Adipocyte (in vitro differentiated cells): Measurements from ENCODE around the gene SLC9A7.
"Not testable (repeated sequence)": the region's sequence is repeated elsewhere in the genome, so short reads cannot be mapped to it uniquely, and the experiment has no call there.

ENCODE experiments used
- DNase-seq: peaks from one replicate; pipeline ENCODE4 v3.0.0-alpha.2; 2015; ENCODE audit warnings: low read depth
- H3K27me3 ChIP-seq: replicated peaks from 2 replicates; pipeline ENCODE4 v1.7.0; 2013; ENCODE audit warnings: mild to moderate bottlenecking, low read length, moderate library complexity; ENCODE audit not compliant: control insufficient read depth, insufficient read depth
- H3K36me3 ChIP-seq: 2 replicates; pipeline ENCODE4 v1.7.0; 2013; ENCODE audit warnings: low read length, mild to moderate bottlenecking, moderate library complexity; ENCODE audit not compliant: control insufficient read depth, insufficient read depth, severe bottlenecking
- H3K4me1 ChIP-seq: 2 replicates; pipeline ENCODE4 v1.7.0; 2013; ENCODE audit warnings: mild to moderate bottlenecking, low read length, moderate library complexity; ENCODE audit not compliant: control insufficient read depth, insufficient read depth
- H3K4me3 ChIP-seq: 2 replicates; pipeline ENCODE4 v1.7.0; 2013; ENCODE audit warnings: mild to moderate bottlenecking, low read length, moderate library complexity
- H3K9ac ChIP-seq: 2 replicates; pipeline ENCODE4 v1.7.0; 2013; ENCODE audit warnings: mild to moderate bottlenecking, low read length, moderate library complexity
- H3K9me3 ChIP-seq: 2 replicates; pipeline ENCODE4 v1.7.0; 2013; ENCODE audit warnings: mild to moderate bottlenecking, low read length, moderate library complexity; ENCODE audit not compliant: control insufficient read depth

The SLC9A7 gene

GRCh38 chrX:46758956-46759644 lies at the start of gene SLC9A7:
TSS of gene SLC9A7 (minus strand) at chrX:46759118. CDS start at chrX:46759029, 89 bp downstream.
- peak; percentile 79 for DNase-seq
- peaks cover 7% of the 10 kb centered on the region for H3K9me3 ChIP-seq
- H3K4me1 ChIP-seq = peaks cover 3% of the 10 kb centered on the region

GRCh38 chrX:46805270-46805669 lies 46.4 kb upstream of the SLC9A7 start:
- DNase-seq = no peak
- no peaks in the 10 kb centered on the region for H3K9me3 ChIP-seq
- H3K36me3 ChIP-seq = no peaks in the 10 kb centered on the region
- no peak overlapping the region for H3K9ac ChIP-seq
- H3K27me3 ChIP-seq = peaks cover 4% of the 10 kb centered on the region
- H3K4me3 ChIP-seq = no peak overlapping the region
- H3K4me1 ChIP-seq = no peaks in the 10 kb centered on the region

More at GRCh38 chrX:46758956-46759644, at the start of gene SLC9A7:
- Histone ChIP-seq H3K9ac (peak within 1 kb of the TSS; percentile 44), H3K36me3 (no peaks in the 10 kb centered on the region), H3K4me3 (peak within 1 kb of the TSS; percentile 78), H3K27me3 (no peaks in the 10 kb centered on the region)

- Histone ChIP-seq H3K36me3 (no peaks in the 10 kb centered on the region), H3K4me1 (no peaks in the 10 kb centered on the region)
These were observed 44.2 kb upstream of the SLC9A7 start for GRCh38 chrX:46803140-46803539.

GRCh38 chrX:46796574-46797191 lies 37.8 kb upstream of the SLC9A7 start:
- Histone ChIP-seq H3K27me3 (peaks cover 3% of the 10 kb centered on the region), H3K36me3 (no peaks in the 10 kb centered on the region), H3K9ac (no peak overlapping the region), H3K9me3 (no peaks in the 10 kb centered on the region), H3K4me1 (peaks cover 6% of the 10 kb centered on the region), H3K4me3 (no peak overlapping the region)
- peak; percentile 80 for DNase-seq

More at GRCh38 chrX:46803140-46803539, 44.2 kb upstream of the SLC9A7 start:
- no peaks in the 10 kb centered on the region for H3K9me3 ChIP-seq
- H3K4me3 ChIP-seq = no peak overlapping the region
- H3K27me3 ChIP-seq = peaks cover 7% of the 10 kb centered on the region
- no peak overlapping the region for H3K9ac ChIP-seq
- DNase-seq = no peak

- Histone ChIP-seq H3K4me1 (peaks cover 8% of the 10 kb centered on the region), H3K27me3 (no peaks in the 10 kb centered on the region), H3K36me3 (no peaks in the 10 kb centered on the region), H3K9me3 (no peaks in the 10 kb centered on the region), H3K9ac (no peak overlapping the region), H3K4me3 (no peak overlapping the region)
- no peak for DNase-seq
These were observed 34.6 kb upstream of the SLC9A7 start for GRCh38 chrX:46793386-46794143.

- no peak for DNase-seq
- H3K4me3 ChIP-seq = peak overlapping the region; percentile 4
- H3K27me3 ChIP-seq = no peaks in the 10 kb centered on the region
- no peaks in the 10 kb centered on the region for H3K36me3 ChIP-seq
- peaks cover 8% of the 10 kb centered on the region for H3K4me1 ChIP-seq
- no peak overlapping the region for H3K9ac ChIP-seq
- no peaks in the 10 kb centered on the region for H3K9me3 ChIP-seq
These were observed 33.9 kb upstream of the SLC9A7 start for GRCh38 chrX:46792810-46793188.

GRCh38 chrX:46791927-46792809 lies 33.2 kb upstream of the SLC9A7 start:
- Histone ChIP-seq H3K9me3 (no peaks in the 10 kb centered on the region), H3K9ac (no peak overlapping the region), H3K4me3 (peak overlapping the region; percentile 4), H3K4me1 (peaks cover 8% of the 10 kb centered on the region), H3K27me3 (no peaks in the 10 kb centered on the region), H3K36me3 (no peaks in the 10 kb centered on the region)
- DNase-seq = peak; percentile 84

- Histone ChIP-seq H3K9ac (no peak overlapping the region), H3K9me3 (no peaks in the 10 kb centered on the region), H3K4me1 (peaks cover 8% of the 10 kb centered on the region), H3K36me3 (no peaks in the 10 kb centered on the region), H3K27me3 (no peaks in the 10 kb centered on the region), H3K4me3 (no peak overlapping the region)
- DNase-seq = peak; percentile 52
These were observed 30.0 kb upstream of the SLC9A7 start for GRCh38 chrX:46788902-46789301.

- not testable (repeated sequence) for H3K36me3 ChIP-seq, H3K4me3 ChIP-seq, H3K9ac ChIP-seq, H3K4me1 ChIP-seq, H3K9me3 ChIP-seq, DNase-seq
- H3K27me3 ChIP-seq = peaks cover 12% of the 10 kb centered on the region
These were observed 25.5 kb upstream of the SLC9A7 start for GRCh38 chrX:46784437-46784836.

- Histone ChIP-seq H3K4me3 (no peak overlapping the region), H3K9ac (no peak overlapping the region), H3K9me3 (no peaks in the 10 kb centered on the region), H3K4me1 (peaks cover 9% of the 10 kb centered on the region), H3K36me3 (no peaks in the 10 kb centered on the region), H3K27me3 (peaks cover 12% of the 10 kb centered on the region)
- DNase-seq = no peak
These were observed 23.1 kb upstream of the SLC9A7 start for GRCh38 chrX:46782034-46782433.
